GM13977 (cell line): Measurements from ENCODE around the gene DNHD1.

Experiments used
- DNase-seq: peaks from one replicate; pipeline ENCODE4 v3.0.0; 2012; ENCODE audit warnings: low spot score
- CTCF ChIP-seq: IDR thresholded peaks from 2 replicates; pipeline ENCODE4 v1.5.1; 2012; ENCODE audit warnings: mild to moderate bottlenecking, control low read depth; ENCODE audit not compliant: insufficient read depth; ENCODE audit errors: extremely low read depth, missing control alignments
- in situ Hi-C: fragments of 300-500 bp; cut with MboI; formaldehyde crosslinking; loops from one replicate; pipeline ENCODE4 v1.12.0; 2022; ENCODE audit warnings: low sequenced_read_pairs, low pct_unique_long_range_greater_than_20kb, mixed read lengths, inconsistent platforms; ENCODE audit not compliant: unreplicated experiment

The DNHD1 gene

GRCh38 chr11:6588018-6588417 is 90.9 kb downstream of the DNHD1 start:
- no peak for TF ChIP-seq CTCF
- in situ Hi-C loops: no loop called here
- DNase-seq: no peak

- in situ Hi-C loops: no loop called here
- no peak for TF ChIP-seq CTCF
- DNase-seq: no peak
Measured at GRCh38 chr11:6594142-6594768, 97.2 kb downstream of the DNHD1 start.

GRCh38 chr11:6596239-6596877 is 99.3 kb downstream of the DNHD1 start:
- no peak for TF ChIP-seq CTCF
- in situ Hi-C loops: no loop called here
- DNase-seq: no peak

- no peak for DNase-seq
- in situ Hi-C loops: no loop called here
- no peak for TF ChIP-seq CTCF
Measured at GRCh38 chr11:6598555-6598954, 101.5 kb downstream of the DNHD1 start.

GRCh38 chr11:6599449-6599848 is 102.4 kb downstream of the DNHD1 start:
- DNase-seq: no peak
- in situ Hi-C loops: no loop called here
- TF ChIP-seq CTCF: no peak

GRCh38 chr11:6599881-6600390 is 102.9 kb downstream of the DNHD1 start:
- in situ Hi-C loops: no loop called here
- no peak for DNase-seq
- no peak for TF ChIP-seq CTCF
